H9 (cell line): ENCODE results near the gene TIPRL. TPM values are rescaled to one million over a fixed set of nuclear protein-coding genes. Genes with fewer than 3 reads are reported as not detected.

Experiments used
- DNase-seq: peaks from one replicate; pipeline ENCODE4 v3.0.0-alpha.2; 2017
- H2AFZ ChIP-seq: one replicate; pipeline ENCODE4 v1.6.1; 2013; ENCODE audit warnings: mild to moderate bottlenecking, low read length, control low read depth, moderate library complexity
- H2AK5ac ChIP-seq: 2 replicates; pipeline ENCODE4 v1.6.1; 2013; ENCODE audit warnings: low read length, control low read depth, mixed read lengths; ENCODE audit not compliant: insufficient read length
- H2BK120ac ChIP-seq: one replicate; pipeline ENCODE4 v1.6.1; 2013; ENCODE audit warnings: low read depth, mild to moderate bottlenecking, low read length, control low read depth, inconsistent platforms; ENCODE audit not compliant: poor library complexity, severe bottlenecking
- H2BK12ac ChIP-seq: 2 replicates; pipeline ENCODE4 v1.6.1; 2013; ENCODE audit warnings: low read length, control low read depth, mixed read lengths, low read depth; ENCODE audit not compliant: insufficient read length
- H2BK15ac ChIP-seq: 2 replicates; pipeline ENCODE4 v1.6.1; 2013; ENCODE audit warnings: low read depth, low read length, control low read depth
- H2BK20ac ChIP-seq: one replicate; pipeline ENCODE4 v1.6.1; 2013; ENCODE audit warnings: low read depth, mild to moderate bottlenecking, low read length, control low read depth, inconsistent platforms; ENCODE audit not compliant: poor library complexity, severe bottlenecking
- H2BK5ac ChIP-seq: 2 replicates; pipeline ENCODE4 v1.6.1; 2013; ENCODE audit warnings: low read length, control low read depth, mixed read lengths; ENCODE audit not compliant: insufficient read length
- H3K14ac ChIP-seq: 2 replicates; pipeline ENCODE4 v1.6.1; 2013; ENCODE audit warnings: low read length, control low read depth; ENCODE audit not compliant: insufficient read depth
- H3K18ac ChIP-seq: 2 replicates; pipeline ENCODE4 v1.6.1; 2013; ENCODE audit warnings: low read depth, mild to moderate bottlenecking, mixed read lengths, low read length, control low read depth; ENCODE audit not compliant: insufficient read length
- H3K23ac ChIP-seq: 2 replicates; pipeline ENCODE4 v1.6.1; 2013; ENCODE audit warnings: low read length, control low read depth, mixed read lengths, low read depth; ENCODE audit not compliant: insufficient read length
- H3K23me2 ChIP-seq: 2 replicates; pipeline ENCODE4 v1.6.1; 2013; ENCODE audit warnings: low read depth, mild to moderate bottlenecking, mixed read lengths, low read length, control low read depth; ENCODE audit not compliant: insufficient read length, poor library complexity, severe bottlenecking
- H3K27ac ChIP-seq: 2 replicates; pipeline ENCODE4 v1.5.1; 2013; ENCODE audit warnings: low read length, control low read depth, mixed read lengths, low read depth; ENCODE audit not compliant: insufficient read length
- H3K27me3 ChIP-seq: 2 replicates; pipeline ENCODE4 v1.6.1; 2013; ENCODE audit warnings: low read length, control low read depth, inconsistent platforms; ENCODE audit not compliant: insufficient read depth
- H3K4ac ChIP-seq: 2 replicates; pipeline ENCODE4 v1.6.1; 2013; ENCODE audit warnings: low read depth, mild to moderate bottlenecking, control low read depth, inconsistent platforms, low read length, moderate library complexity
- H3K4me1 ChIP-seq: 2 replicates; pipeline ENCODE4 v1.6.1; 2013; ENCODE audit warnings: low read length, control low read depth, inconsistent platforms; ENCODE audit not compliant: insufficient read depth
- H3K4me2 ChIP-seq: 2 replicates; pipeline ENCODE4 v1.6.1; 2013; ENCODE audit warnings: low read length, control low read depth, mixed read lengths; ENCODE audit not compliant: insufficient read length, insufficient read depth
- H3K56ac ChIP-seq: 2 replicates; pipeline ENCODE4 v1.6.1; 2013; ENCODE audit warnings: low read depth, mild to moderate bottlenecking, mixed read lengths, low read length, control low read depth; ENCODE audit not compliant: insufficient read length
- H3K79me1 ChIP-seq: 2 replicates; pipeline ENCODE4 v1.6.1; 2013; ENCODE audit warnings: low read depth, mild to moderate bottlenecking, moderate library complexity, low read length, control low read depth, inconsistent platforms; ENCODE audit not compliant: insufficient read depth, poor library complexity, severe bottlenecking
- H3K79me2 ChIP-seq: 2 replicates; pipeline ENCODE4 v1.6.1; 2013; ENCODE audit warnings: low read length, control low read depth, inconsistent platforms; ENCODE audit not compliant: insufficient read depth
- H3K9ac ChIP-seq: 2 replicates; pipeline ENCODE4 v1.6.1; 2013; ENCODE audit warnings: low read length, control low read depth, mixed read lengths; ENCODE audit not compliant: insufficient read length; ENCODE audit errors: extremely low read depth
- H3K9me3 ChIP-seq: one replicate; pipeline ENCODE4 v1.6.1; 2013; ENCODE audit warnings: low read depth, low read length, inconsistent platforms; ENCODE audit not compliant: control insufficient read depth
- H3T11ph ChIP-seq: one replicate; pipeline ENCODE4 v1.6.1; 2013; ENCODE audit warnings: mild to moderate bottlenecking, low read length, control low read depth, inconsistent platforms
- H4K20me1 ChIP-seq: one replicate; pipeline ENCODE4 v1.6.1; 2013; ENCODE audit not compliant: control insufficient read depth, insufficient read length, insufficient read depth
- H4K5ac ChIP-seq: 2 replicates; pipeline ENCODE4 v1.6.1; 2013; ENCODE audit warnings: low read depth, mild to moderate bottlenecking, mixed read lengths, low read length, control low read depth; ENCODE audit not compliant: insufficient read length
- H4K8ac ChIP-seq: replicated peaks from 2 replicates; pipeline ENCODE4 v1.6.1; 2013; ENCODE audit warnings: low read length, control low read depth, mixed read lengths, low read depth; ENCODE audit not compliant: insufficient read length
- H4K91ac ChIP-seq: 2 replicates; pipeline ENCODE4 v1.6.1; 2013; ENCODE audit warnings: low read depth, mild to moderate bottlenecking, moderate library complexity, mixed read lengths, low read length, control low read depth; ENCODE audit not compliant: insufficient read length
- H3K27ac Mint-ChIP-seq, 3 experiments: 2 replicates in 2 of 3; 3 replicates in 1 of 3; pipeline ENCODE4 v1.8.0; 2020 to 2021; ENCODE audit warnings: mixed read lengths in 3 of 3, mild to moderate bottlenecking in 1 of 3, moderate library complexity in 1 of 3
- H3K27me3 Mint-ChIP-seq: 2 replicates; pipeline ENCODE4 v1.8.0; 2021; ENCODE audit warnings: low read depth, mild to moderate bottlenecking, moderate library complexity, mixed read lengths
- H3K36me3 Mint-ChIP-seq, 3 experiments: 2 replicates in 2 of 3; 3 replicates in 1 of 3; pipeline ENCODE4 v1.8.0; 2020 to 2021; ENCODE audit warnings: low read depth in 3 of 3, mixed read lengths in 3 of 3; ENCODE audit not compliant: insufficient read depth in 1 of 3
- H3K4me1 Mint-ChIP-seq, 2 experiments: 2 replicates each; pipeline ENCODE4 v1.8.0; 2020; ENCODE audit warnings: mixed read lengths in 2 of 2
- H3K4me3 Mint-ChIP-seq, 2 experiments: 2 replicates in 1 of 2; 3 replicates in 1 of 2; pipeline ENCODE4 v1.8.0; 2020 to 2021; ENCODE audit warnings: mild to moderate bottlenecking in 2 of 2, mixed read lengths in 2 of 2, moderate library complexity in 1 of 2
- H3K9me3 Mint-ChIP-seq, 2 experiments: 2 replicates in 1 of 2; 3 replicates in 1 of 2; pipeline ENCODE4 v1.8.0; 2020; ENCODE audit warnings: mild to moderate bottlenecking in 2 of 2, mixed read lengths in 2 of 2, moderate library complexity in 1 of 2
- WGBS: extraction: QIAGEN DNeasy Blood & Tissue Kit; methylation state at CpG from one replicate; pipeline ENCODE4 v1.1.7; 2013; ENCODE audit warnings: missing lambda C conversion rate, low lambda C conversion rate, mixed read lengths; ENCODE audit not compliant: insufficient read length; ENCODE audit errors: extremely low coverage; 5-methylcytosine and 5-hydroxymethylcytosine counted together
- total RNA-seq: library from RNA; stranded (reverse); gene quantifications from 2 replicates; pipeline ENCODE4 v1.2.1, GENCODE V29; 2021
- TF ChIP-seq, protein P1 (sequence below): fragments of 200-600 bp; sonication (generic); conservative IDR thresholded peaks from 3 replicates; pipeline ENCODE4 v1.8.0; 2021; ENCODE audit warnings: antibody characterized with exemption, mild to moderate bottlenecking

Gene TIPRL
- total RNA-seq, 1 experiment from 2014 or later = 24.4 TPM

DNA sequence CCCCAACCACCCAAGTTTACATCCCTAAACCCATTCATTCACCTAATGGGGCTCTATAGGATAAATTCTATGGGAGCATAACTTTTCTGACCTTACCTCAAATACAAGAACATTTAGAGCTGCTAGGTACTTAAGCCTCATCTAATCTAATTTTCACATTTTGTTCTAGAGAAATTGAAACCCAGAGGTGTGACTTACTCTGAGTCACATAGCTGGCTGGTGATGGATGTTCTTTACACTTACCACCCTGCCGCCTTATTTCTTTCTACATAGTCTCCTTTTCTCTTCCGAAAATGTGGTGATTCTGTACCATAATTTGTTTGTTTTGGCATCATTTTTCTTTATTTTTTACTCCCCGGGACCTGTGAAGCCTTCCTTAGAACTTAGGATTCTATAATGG is 20.3 kb downstream of the TIPRL start:
- H3K79me2 ChIP-seq = no peaks in the 10 kb centered on the region
- no peak overlapping the region for H2BK5ac ChIP-seq
- no peaks in the 10 kb centered on the region for H3K23me2 ChIP-seq
- no peak overlapping the region for H3T11ph ChIP-seq
- H3K79me1 ChIP-seq = no peaks in the 10 kb centered on the region
- no peak overlapping the region for H3K4me2 ChIP-seq
- WGBS = no CpG with 5 or more reads among the region's 3 CpGs
- DNase-seq = no peak
- no peak overlapping the region for H3K18ac ChIP-seq
- H2BK12ac ChIP-seq = no peak overlapping the region
- Mint-ChIP-seq H3K4me1 (peaks cover 4 to 7% of the 10 kb centered on the region in 2 experiments; a peak in 3 of 4 replicates), H3K36me3 (peaks cover 2 to 26% (median 7%) of the 10 kb centered on the region in 3 experiments; a peak in 6 of 7 replicates), H3K27me3 (no peaks in the 10 kb centered on the region), H3K27ac (no peak overlapping the region), H3K4me3 (no peak overlapping the region), H3K9me3 (no peaks in the 10 kb centered on the region)
- no peak overlapping the region for H2BK15ac ChIP-seq
- H3K27ac ChIP-seq = no peak overlapping the region
- H4K20me1 ChIP-seq = no peaks in the 10 kb centered on the region
- H2BK20ac ChIP-seq = no peak overlapping the region
- H4K5ac ChIP-seq = no peak overlapping the region
- no peaks in the 10 kb centered on the region for H3K9me3 ChIP-seq
- H2AK5ac ChIP-seq = no peak overlapping the region
- H3K9ac ChIP-seq = no peak overlapping the region
- no peak overlapping the region for H4K8ac ChIP-seq
- H4K91ac ChIP-seq = no peak overlapping the region
- no peak overlapping the region for H3K23ac ChIP-seq
- no peak overlapping the region for H2BK120ac ChIP-seq
- no peaks in the 10 kb centered on the region for H3K27me3 ChIP-seq
- no peak overlapping the region for H3K14ac ChIP-seq
- no peak overlapping the region for H3K4ac ChIP-seq
- no peak overlapping the region for H3K56ac ChIP-seq
- H2AFZ ChIP-seq = no peak overlapping the region
- TF ChIP-seq, protein P1, sequence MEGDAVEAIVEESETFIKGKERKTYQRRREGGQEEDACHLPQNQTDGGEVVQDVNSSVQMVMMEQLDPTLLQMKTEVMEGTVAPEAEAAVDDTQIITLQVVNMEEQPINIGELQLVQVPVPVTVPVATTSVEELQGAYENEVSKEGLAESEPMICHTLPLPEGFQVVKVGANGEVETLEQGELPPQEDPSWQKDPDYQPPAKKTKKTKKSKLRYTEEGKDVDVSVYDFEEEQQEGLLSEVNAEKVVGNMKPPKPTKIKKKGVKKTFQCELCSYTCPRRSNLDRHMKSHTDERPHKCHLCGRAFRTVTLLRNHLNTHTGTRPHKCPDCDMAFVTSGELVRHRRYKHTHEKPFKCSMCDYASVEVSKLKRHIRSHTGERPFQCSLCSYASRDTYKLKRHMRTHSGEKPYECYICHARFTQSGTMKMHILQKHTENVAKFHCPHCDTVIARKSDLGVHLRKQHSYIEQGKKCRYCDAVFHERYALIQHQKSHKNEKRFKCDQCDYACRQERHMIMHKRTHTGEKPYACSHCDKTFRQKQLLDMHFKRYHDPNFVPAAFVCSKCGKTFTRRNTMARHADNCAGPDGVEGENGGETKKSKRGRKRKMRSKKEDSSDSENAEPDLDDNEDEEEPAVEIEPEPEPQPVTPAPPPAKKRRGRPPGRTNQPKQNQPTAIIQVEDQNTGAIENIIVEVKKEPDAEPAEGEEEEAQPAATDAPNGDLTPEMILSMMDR = no peak
- no peaks in the 10 kb centered on the region for H3K4me1 ChIP-seq
